GM12878 (cell line): Measurements from ENCODE around the gene VASP. TPM values are rescaled to one million over a fixed set of nuclear protein-coding genes. Genes with fewer than 3 reads are reported as not detected.

Experiments used
- BCL3 ChIP-seq: IDR thresholded peaks from 2 replicates; pipeline ENCODE4 v1.6.1; 2011; ENCODE audit warnings: borderline replicate concordance, low read depth, mild to moderate bottlenecking, moderate library complexity, low read length; ENCODE audit not compliant: insufficient read depth, poor library complexity, severe bottlenecking
- CBFB ChIP-seq: IDR thresholded peaks from 2 replicates; pipeline ENCODE4 v1.6.1; 2016; ENCODE audit warnings: antibody characterized with exemption, low read depth
- CBX3 ChIP-seq: fragments of 200-600 bp; sonication (generic); IDR thresholded peaks from 2 replicates; pipeline ENCODE4 v1.6.1; 2016; ENCODE audit warnings: low read depth, borderline replicate concordance
- CHD1 ChIP-seq: IDR thresholded peaks from 2 replicates; pipeline ENCODE4 v1.6.1; 2012; ENCODE audit warnings: low read depth, low read length, improper control_type of control experiment
- CREM ChIP-seq: IDR thresholded peaks from 2 replicates; pipeline ENCODE4 v1.6.1; 2014; ENCODE audit warnings: antibody characterized with exemption, low read depth
- E2F4 ChIP-seq: IDR thresholded peaks from 2 replicates; pipeline ENCODE4 v1.6.1; 2012; ENCODE audit warnings: low read depth, low read length, improper control_type of control experiment
- ESRRA ChIP-seq: IDR thresholded peaks from 2 replicates; pipeline ENCODE4 v1.6.1; 2012; ENCODE audit warnings: mild to moderate bottlenecking, low read length, improper control_type of control experiment
- FOXK2 ChIP-seq: fragments of 450-650 bp; IDR thresholded peaks from 2 replicates; pipeline ENCODE4 v1.6.1; 2017; ENCODE audit warnings: mild to moderate bottlenecking, moderate library complexity
- HCFC1 ChIP-seq: fragments of 150-350 bp; IDR thresholded peaks from 2 replicates; pipeline ENCODE4 v1.6.1; 2014; ENCODE audit warnings: low read length
- JUND ChIP-seq: IDR thresholded peaks from 2 replicates; pipeline ENCODE4 v1.6.1; 2012; ENCODE audit warnings: low read depth, mild to moderate bottlenecking, low read length, improper control_type of control experiment, moderate library complexity
- NRF1 ChIP-seq: conservative IDR thresholded peaks from 2 replicates; pipeline ENCODE4 v1.6.1; 2011; ENCODE audit warnings: mild to moderate bottlenecking, low read depth, low read length, improper control_type of control experiment
- PAX8 ChIP-seq: fragments of 450-650 bp; IDR thresholded peaks from 2 replicates; pipeline ENCODE4 v1.6.1; 2017; ENCODE audit warnings: mild to moderate bottlenecking, moderate library complexity
- PKNOX1 ChIP-seq: fragments of 450-650 bp; IDR thresholded peaks from 2 replicates; pipeline ENCODE4 v1.6.1; 2016; ENCODE audit warnings: mild to moderate bottlenecking
- RB1 ChIP-seq: fragments of 450-650 bp; formaldehyde crosslinking; IDR thresholded peaks from 2 replicates; pipeline ENCODE4 v1.6.1; 2017; ENCODE audit warnings: mild to moderate bottlenecking, borderline replicate concordance
- RCOR1 ChIP-seq: conservative IDR thresholded peaks from 2 replicates; pipeline ENCODE4 v1.6.1; 2012; ENCODE audit warnings: low read depth, low read length, improper control_type of control experiment
- SIX5 ChIP-seq: IDR thresholded peaks from 2 replicates; pipeline ENCODE4 v1.6.1; 2011; ENCODE audit warnings: mild to moderate bottlenecking, low read depth, low read length, moderate library complexity; ENCODE audit not compliant: severe bottlenecking
- SKIL ChIP-seq: fragments of 450-650 bp; IDR thresholded peaks from 2 replicates; pipeline ENCODE4 v1.6.1; 2017; ENCODE audit warnings: mild to moderate bottlenecking, low read depth, inconsistent platforms; ENCODE audit not compliant: poor library complexity, severe bottlenecking
- SMAD1 ChIP-seq: fragments of 450-650 bp; IDR thresholded peaks from 2 replicates; pipeline ENCODE4 v1.6.1; 2018; ENCODE audit warnings: mild to moderate bottlenecking, low read depth; ENCODE audit not compliant: partially characterized antibody
- SP1 ChIP-seq: IDR thresholded peaks from one replicate; pipeline ENCODE4 v1.6.1; 2011; ENCODE audit warnings: low read depth, low read length
- SUZ12 ChIP-seq: fragments of 200-600 bp; sonication (generic); IDR thresholded peaks from one replicate; pipeline ENCODE4 v1.6.1; 2018; ENCODE audit warnings: antibody characterized with exemption, mild to moderate bottlenecking; ENCODE audit not compliant: unreplicated experiment
- TARDBP ChIP-seq: IDR thresholded peaks from 2 replicates; pipeline ENCODE4 v1.6.1; 2016; ENCODE audit warnings: borderline replicate concordance
- TBL1XR1 ChIP-seq: IDR thresholded peaks from 2 replicates; pipeline ENCODE4 v1.6.1; 2012; ENCODE audit warnings: low read depth, low read length, improper control_type of control experiment
- TCF7 ChIP-seq: IDR thresholded peaks from 2 replicates; pipeline ENCODE4 v1.6.1; 2014; ENCODE audit warnings: antibody characterized with exemption, borderline replicate concordance
- WRNIP1 ChIP-seq: IDR thresholded peaks from 2 replicates; pipeline ENCODE4 v1.6.1; 2011; ENCODE audit warnings: low read depth, low read length, improper control_type of control experiment, borderline replicate concordance
- ZBTB33 ChIP-seq: fragments of 450-650 bp; IDR thresholded peaks from 2 replicates; pipeline ENCODE4 v1.6.1; 2017; ENCODE audit warnings: mild to moderate bottlenecking
- ZNF217 ChIP-seq: fragments of 450-650 bp; IDR thresholded peaks from 2 replicates; pipeline ENCODE4 v1.6.1; 2017; ENCODE audit warnings: antibody characterized with exemption, mild to moderate bottlenecking
- polyA plus RNA-seq, 11 experiments: library from polyadenylated mRNA; depleted of rRNA in 4 of 11; unstranded in 6 of 11; stranded (reverse) in 5 of 11; fragments of >200 nt; fragmentation: Nextera tagmentation in 4 of 11; fragmentation: Illumina TruSeq in 1 of 11; extraction: Ambion mirVana in 4 of 11; extraction: Trizol in 1 of 11; gene quantifications; 1 replicate in 1 of 11; 2 replicates in 10 of 11; pipeline versions ENCODE4 v1.2.1 to v1.2.3, GENCODE V29; 2011 to 2016; ENCODE audit warnings: inconsistent platforms in 2 of 11, missing spikeins in 2 of 11, low read depth in 1 of 11
- total RNA-seq, 4 experiments: library from RNA; depleted of rRNA in 3 of 4; stranded (reverse); fragments of >200 nt in 3 of 4; fragmentation: Illumina TruSeq in 1 of 4; extraction: Trizol in 1 of 4; gene quantifications; 2 replicates each; pipeline versions ENCODE4 v1.2.1 to v1.2.3, GENCODE V29; 2013 to 2021

VASP gene
- total and polyA plus RNA-seq, 10 of the 15 experiments (the other 5 are each of a cell fraction or from before 2014, with no cell fraction given) = 19.5 to 298 (median 84.8) TPM

- no peak for TF ChIP-seq RCOR1
- no peak for TF ChIP-seq SKIL
- TF ChIP-seq SIX5 = no peak
- TF ChIP-seq RB1 = 0 out of 2 replicates have a peak, but pooled peaks have one; percentile 23
- no peak; the same call in 1 of the 2 replicates for TF ChIP-seq HCFC1
- 0 out of 2 replicates have a peak, but pooled peaks have one; percentile 25 for TF ChIP-seq TBL1XR1
- no peak for TF ChIP-seq SMAD1
- TF ChIP-seq BCL3 = peak; percentile 24
- TF ChIP-seq CHD1 = no peak
- TF ChIP-seq FOXK2 = no peak
- TF ChIP-seq NRF1 = no peak
- TF ChIP-seq PKNOX1 = no peak
- TF ChIP-seq PAX8 = no peak
- TF ChIP-seq TCF7 = no peak
- TF ChIP-seq SP1 = no peak
- no peak for TF ChIP-seq CREM
- no peak for TF ChIP-seq TARDBP
- no peak for TF ChIP-seq JUND
- TF ChIP-seq ESRRA = peak; percentile 90
- no peak for TF ChIP-seq CBX3
- TF ChIP-seq ZBTB33 = no peak
- TF ChIP-seq E2F4 = no peak
- TF ChIP-seq WRNIP1 = no peak
- no peak for TF ChIP-seq SUZ12
- no peak for TF ChIP-seq ZNF217
- 0 out of 2 replicates have a peak, but pooled peaks have one; percentile 23 for TF ChIP-seq CBFB
Observed at GRCh38 chr19:45515081-45515624, 7.9 kb downstream of the VASP start (continued).
